Astrocyte of the spinal cord (primary cell): Measurements from ENCODE around the gene SNAP29.
"Not testable (repeated sequence)": the region's sequence is repeated elsewhere in the genome, so short reads cannot be mapped to it uniquely, and the experiment has no call there.

ENCODE experiments used
- DNase-seq: peaks from one replicate; pipeline ENCODE4 v3.0.0; 2011; ENCODE audit warnings: low read depth, low spot score
- H3K4me3 ChIP-seq: 2 replicates; pipeline ENCODE4 v1.5.1; 2011; ENCODE audit warnings: low read depth, mild to moderate bottlenecking, low read length, moderate library complexity
- in situ Hi-C: cut with HindIII; loops from 2 replicates; pipeline ENCODE4 v1.10.0; 2017; ENCODE audit warnings: low sequenced_read_pairs
- TF ChIP-seq, protein P1 (sequence below): IDR thresholded peaks from 2 replicates; pipeline ENCODE4 v1.5.1; 2012; ENCODE audit warnings: low read depth, mild to moderate bottlenecking, low read length, inconsistent platforms

The SNAP29 gene

DNA sequence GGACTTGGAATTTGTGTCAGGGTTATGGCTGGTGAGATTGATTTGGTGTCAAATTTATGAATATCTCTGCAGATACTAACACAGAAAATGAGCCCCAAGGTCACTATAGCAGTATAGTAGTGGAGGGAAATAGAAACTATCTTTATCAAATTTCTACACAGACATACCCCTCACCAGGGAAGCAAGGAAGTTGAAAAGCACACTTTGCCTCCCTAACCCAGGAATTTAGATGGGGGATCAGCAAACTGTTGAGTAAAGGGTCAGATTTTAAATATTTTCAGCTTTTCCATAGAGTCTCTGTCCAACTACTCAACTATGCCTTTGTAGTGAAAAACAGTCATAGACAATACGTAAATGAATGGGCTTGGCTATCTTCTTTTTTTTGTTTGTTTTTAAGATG is 71.2 kb downstream of the SNAP29 start:
- no peak overlapping the region for H3K4me3 ChIP-seq
- DNase-seq, result no peak
- in situ Hi-C loops, result no loop called here
- TF ChIP-seq, protein P1, sequence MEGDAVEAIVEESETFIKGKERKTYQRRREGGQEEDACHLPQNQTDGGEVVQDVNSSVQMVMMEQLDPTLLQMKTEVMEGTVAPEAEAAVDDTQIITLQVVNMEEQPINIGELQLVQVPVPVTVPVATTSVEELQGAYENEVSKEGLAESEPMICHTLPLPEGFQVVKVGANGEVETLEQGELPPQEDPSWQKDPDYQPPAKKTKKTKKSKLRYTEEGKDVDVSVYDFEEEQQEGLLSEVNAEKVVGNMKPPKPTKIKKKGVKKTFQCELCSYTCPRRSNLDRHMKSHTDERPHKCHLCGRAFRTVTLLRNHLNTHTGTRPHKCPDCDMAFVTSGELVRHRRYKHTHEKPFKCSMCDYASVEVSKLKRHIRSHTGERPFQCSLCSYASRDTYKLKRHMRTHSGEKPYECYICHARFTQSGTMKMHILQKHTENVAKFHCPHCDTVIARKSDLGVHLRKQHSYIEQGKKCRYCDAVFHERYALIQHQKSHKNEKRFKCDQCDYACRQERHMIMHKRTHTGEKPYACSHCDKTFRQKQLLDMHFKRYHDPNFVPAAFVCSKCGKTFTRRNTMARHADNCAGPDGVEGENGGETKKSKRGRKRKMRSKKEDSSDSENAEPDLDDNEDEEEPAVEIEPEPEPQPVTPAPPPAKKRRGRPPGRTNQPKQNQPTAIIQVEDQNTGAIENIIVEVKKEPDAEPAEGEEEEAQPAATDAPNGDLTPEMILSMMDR, result no peak

DNA sequence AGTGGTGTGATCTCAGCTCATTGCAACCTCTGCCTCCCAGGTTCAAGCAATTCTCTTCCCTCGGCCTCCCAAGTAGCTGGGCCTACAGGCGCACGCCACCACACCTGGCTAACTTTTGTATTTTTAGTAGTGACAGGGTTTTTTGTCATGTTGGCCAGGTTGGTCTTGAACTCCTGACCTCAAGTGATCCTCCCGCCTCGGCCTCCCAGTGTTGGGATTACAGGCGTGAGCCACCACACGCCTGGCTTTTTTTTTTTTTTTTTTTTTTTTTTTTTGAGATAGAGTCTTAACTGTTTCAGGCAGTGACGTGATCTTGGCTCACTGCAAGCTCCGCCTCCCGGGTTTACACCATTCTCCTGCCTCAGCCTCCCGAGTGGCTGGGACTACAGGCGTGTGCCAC is 71.6 kb downstream of the SNAP29 start:
- in situ Hi-C loops, H3K4me3 ChIP-seq, DNase-seq: not testable (repeated sequence)

DNA sequence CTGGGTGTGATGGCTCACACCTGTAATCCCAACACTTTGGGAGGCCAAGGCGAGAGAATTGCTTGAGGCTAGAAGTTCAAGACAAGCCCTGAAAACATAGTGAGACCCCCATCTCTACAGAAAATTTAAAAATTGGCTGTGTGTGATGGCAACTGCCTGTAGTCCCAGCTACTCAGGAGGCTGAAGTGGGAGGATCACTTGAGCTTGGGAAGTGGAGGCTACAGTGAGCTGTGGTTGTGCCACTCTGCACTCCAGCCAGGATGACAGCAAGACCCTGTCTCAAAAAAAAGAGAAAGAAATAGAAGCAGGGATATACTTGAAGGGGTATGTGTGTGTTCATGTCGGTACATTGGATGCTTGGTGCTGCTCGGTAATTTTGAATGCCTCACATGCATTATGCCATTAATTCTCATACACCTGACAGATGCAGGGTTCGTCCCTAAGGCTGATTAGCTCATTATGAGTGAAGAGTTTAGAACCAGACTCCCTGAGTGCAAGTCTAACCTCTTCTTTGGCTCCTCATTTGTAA is 72.4 kb downstream of the SNAP29 start:
- DNase-seq, result no peak
- in situ Hi-C loops, result no loop called here
- TF ChIP-seq, protein P1, result no peak
- no peak overlapping the region for H3K4me3 ChIP-seq

DNA sequence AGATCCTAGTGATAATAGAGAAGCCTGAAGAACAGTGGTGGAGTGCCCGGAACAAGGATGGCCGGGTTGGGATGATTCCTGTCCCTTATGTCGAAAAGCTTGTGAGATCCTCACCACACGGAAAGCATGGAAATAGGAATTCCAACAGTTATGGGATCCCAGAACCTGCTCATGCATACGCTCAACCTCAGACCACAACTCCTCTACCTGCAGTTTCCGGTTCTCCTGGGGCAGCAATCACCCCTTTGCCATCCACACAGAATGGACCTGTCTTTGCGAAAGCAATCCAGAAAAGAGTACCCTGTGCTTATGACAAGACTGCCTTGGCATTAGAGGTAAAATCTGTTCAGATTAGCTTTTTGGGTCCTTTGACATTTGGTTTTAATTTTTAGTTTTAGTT is 75.1 kb downstream of the SNAP29 start:
- TF ChIP-seq, protein P1, result no peak
- H3K4me3 ChIP-seq, result no peak overlapping the region
- no peak for DNase-seq
- in situ Hi-C loops, result no loop called here

DNA sequence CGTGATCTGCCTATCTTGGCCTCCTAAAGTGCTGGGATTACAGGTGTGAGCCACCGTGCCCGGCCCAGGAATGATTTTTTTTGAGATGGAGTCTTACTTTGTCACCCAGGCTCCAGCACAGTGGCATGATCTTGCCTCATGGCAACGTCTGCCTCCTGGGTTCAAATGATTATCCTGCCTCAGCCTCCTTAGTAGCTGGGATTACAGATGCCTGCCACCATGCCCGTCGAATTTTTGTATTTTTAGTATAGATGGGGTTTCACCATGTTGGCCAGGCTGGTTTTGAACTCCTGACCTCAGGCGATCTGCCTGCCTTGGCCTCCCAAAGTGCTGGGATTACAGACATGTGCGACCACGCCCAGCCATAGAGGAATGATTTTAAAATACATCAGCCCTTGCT is 76.2 kb downstream of the SNAP29 start:
- H3K4me3 ChIP-seq, in situ Hi-C loops, DNase-seq: not testable (repeated sequence)

DNA sequence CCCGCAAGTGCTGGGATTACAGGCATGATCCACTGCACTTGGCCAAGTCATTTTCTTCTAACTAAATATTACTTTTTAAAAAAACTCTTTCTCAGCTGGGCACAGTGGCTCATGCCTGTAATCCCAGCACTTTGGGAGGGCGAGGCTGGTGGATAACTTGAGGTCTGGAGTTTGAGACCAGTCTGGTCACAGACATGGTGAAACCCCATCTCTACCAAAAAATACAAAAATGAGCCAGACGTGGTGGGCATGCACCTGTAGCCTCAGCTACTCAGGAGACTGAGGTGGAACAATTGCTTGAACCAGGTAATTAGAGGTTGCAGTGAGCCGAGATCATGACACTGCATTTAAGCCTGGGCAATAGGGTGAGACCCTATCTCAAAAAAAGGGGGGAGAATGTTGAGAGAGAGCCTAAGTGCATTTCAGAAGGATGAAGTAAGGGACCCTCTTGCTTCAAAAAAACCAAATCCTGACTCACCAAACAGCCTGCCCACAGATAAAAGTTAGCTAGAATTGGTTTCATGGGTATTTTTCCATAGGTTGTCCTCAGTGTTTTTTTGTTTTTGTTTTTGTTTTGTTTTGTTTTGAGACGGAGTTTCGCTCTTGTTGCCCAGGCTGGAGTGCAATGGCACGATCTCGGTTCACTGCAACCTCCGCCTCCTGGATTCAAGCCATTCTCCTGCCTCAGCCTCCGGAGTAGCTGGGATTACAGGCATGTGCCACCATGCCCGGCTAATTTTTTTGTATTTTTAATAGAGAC is 77.2 kb downstream of the SNAP29 start:
- DNase-seq, H3K4me3 ChIP-seq, in situ Hi-C loops: not testable (repeated sequence)

DNA sequence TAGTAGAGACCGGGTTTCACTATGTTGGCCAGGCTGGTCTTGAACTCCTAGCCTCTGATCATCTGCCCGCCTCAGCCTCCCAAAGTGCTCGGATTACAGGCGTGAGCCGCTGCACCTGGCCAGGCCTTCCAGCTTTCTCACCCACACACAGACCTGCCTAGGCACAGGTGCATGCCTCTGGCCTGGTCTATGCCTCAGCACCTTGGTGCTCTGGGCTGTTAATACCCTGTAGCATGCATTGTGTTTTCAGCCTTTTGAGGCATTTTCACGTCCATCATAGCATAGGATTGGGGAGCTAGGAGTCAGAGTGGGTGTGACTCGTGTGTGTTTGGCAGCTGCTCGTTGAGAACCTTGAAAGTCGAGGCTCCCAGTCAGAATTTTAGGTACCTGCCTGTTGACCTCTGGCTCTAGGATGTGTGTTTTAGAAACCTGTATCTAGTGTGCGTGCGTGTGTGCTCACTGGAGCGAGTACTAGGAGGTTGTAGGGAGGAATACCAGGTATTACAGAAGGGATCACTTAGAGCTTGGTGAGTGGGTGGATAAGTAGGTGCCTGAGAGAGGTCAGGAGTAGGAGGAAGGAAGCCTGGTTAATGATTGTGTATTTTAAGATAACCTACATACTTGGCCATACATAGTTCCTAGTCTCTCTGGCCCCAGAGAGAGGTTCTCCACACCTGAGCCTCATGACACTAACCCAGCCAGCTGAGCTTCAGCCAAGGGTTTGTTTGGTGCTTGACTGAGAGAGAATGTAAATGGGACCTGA is 78.4 kb downstream of the SNAP29 start:
- in situ Hi-C loops, result no loop called here
- DNase-seq, result no peak
- no peak overlapping the region for H3K4me3 ChIP-seq
- TF ChIP-seq, protein P1, result no peak
